Endothelial cell of umbilical vein (primary cell): ENCODE data around the gene C10orf105. TPM values are rescaled to one million over a fixed set of nuclear protein-coding genes. Genes with fewer than 3 reads are reported as not detected.

Experiments used
- BruUV-seq: library from RNA; stranded (reverse); fragments of 400-500 nt; replicated peaks from 2 replicates; lab custom pipeline; 2021; lab: Mats Ljungman, UMichigan
- CTCF ChIA-PET: fragments of 300-600, 350-600 bp; sonication (Branson Sonifier 250); formaldehyde crosslinking; loops from one replicate; lab custom pipeline; 2021; ENCODE audit warnings: antibody characterized with exemption, inconsistent platforms; lab: Charles Lee
- POLR2A ChIA-PET: fragments of 300-600, 350-600 bp; sonication (Branson Sonifier 250); formaldehyde crosslinking; loops from one replicate; lab custom pipeline; 2021; ENCODE audit warnings: antibody characterized with exemption, inconsistent platforms; lab: Charles Lee
- DNase-seq: peaks from one replicate; pipeline ENCODE4 v3.0.0-alpha.2; 2011; ENCODE audit warnings: low read depth, low spot score
- FAIRE-seq: peaks from 2 replicates; lab custom pipeline; 2011; peaks lifted over from hg19 to GRCh38; lab: Jason Lieb, UNC
- H2AFZ ChIP-seq: 2 replicates; pipeline ENCODE4 v1.6.0; 2012; ENCODE audit warnings: low read depth, low read length, control low read depth, inconsistent platforms
- H3K27ac ChIP-seq: 2 replicates; pipeline ENCODE4 v1.5.1; 2011; ENCODE audit warnings: low read depth, mild to moderate bottlenecking, control low read depth, low read length, moderate library complexity; ENCODE audit not compliant: insufficient read depth
- H3K27me3 ChIP-seq, 2 experiments: 2 replicates each; pipeline versions ENCODE4 v1.6.0 to v1.6.1; 2011; ENCODE audit warnings: low read length in 2 of 2, mixed read lengths in 1 of 2; ENCODE audit not compliant: control insufficient read depth in 2 of 2, insufficient read depth in 2 of 2
- H3K36me3 ChIP-seq, 2 experiments: 2 replicates in 1 of 2; 3 replicates in 1 of 2; pipeline ENCODE4 v1.5.1; 2011; ENCODE audit warnings: low read length in 2 of 2, mild to moderate bottlenecking in 1 of 2, moderate library complexity in 1 of 2; ENCODE audit not compliant: control insufficient read depth in 2 of 2, insufficient read depth in 2 of 2; ENCODE audit errors: extremely low read depth in 1 of 2
- H3K4me1 ChIP-seq: 3 replicates; pipeline ENCODE4 v1.5.1; 2011; ENCODE audit warnings: mild to moderate bottlenecking, low read length; ENCODE audit not compliant: control insufficient read depth, insufficient read depth; ENCODE audit errors: extremely low read depth
- H3K4me2 ChIP-seq: 2 replicates; pipeline ENCODE4 v1.6.1; 2011; ENCODE audit warnings: low read length, control low read depth, mixed read lengths; ENCODE audit not compliant: insufficient read depth
- H3K4me3 ChIP-seq, 3 experiments: fragments of 200-600 bp in 1 of 3; sonication (generic), shearing (Covaris generic) in 1 of 3; replicated peaks in 1 of 3; 2 replicates each; pipeline ENCODE4 v1.5.1; 2011 to 2016; ENCODE audit warnings: control low read depth in 3 of 3, low read length in 3 of 3, mild to moderate bottlenecking in 2 of 3, inconsistent platforms in 1 of 3, low read depth in 1 of 3, moderate library complexity in 1 of 3; ENCODE audit not compliant: insufficient read depth in 1 of 3
- H3K79me2 ChIP-seq: 2 replicates; pipeline ENCODE4 v1.6.0; 2012; ENCODE audit warnings: low read length, inconsistent platforms; ENCODE audit not compliant: control insufficient read depth, insufficient read depth
- H3K9ac ChIP-seq: replicated peaks from 2 replicates; pipeline ENCODE3; 2011; ENCODE audit warnings: low read length, control low read depth; ENCODE audit not compliant: insufficient read depth; ENCODE audit errors: extremely low read depth
- H3K9me1 ChIP-seq: replicated peaks from 3 replicates; pipeline ENCODE4 v1.6.0; 2011; ENCODE audit warnings: mild to moderate bottlenecking, low read length; ENCODE audit not compliant: control insufficient read depth, insufficient read depth; ENCODE audit errors: extremely low read depth
- H3K9me3 ChIP-seq: replicated peaks from 2 replicates; pipeline ENCODE4 v1.5.1; 2012; ENCODE audit warnings: low read length, inconsistent platforms; ENCODE audit not compliant: control insufficient read depth, insufficient read depth
- H4K20me1 ChIP-seq: replicated peaks from 2 replicates; pipeline ENCODE3; 2011; ENCODE audit warnings: mild to moderate bottlenecking, low read length; ENCODE audit not compliant: control insufficient read depth, insufficient read depth; ENCODE audit errors: extremely low read depth
- CTCF ChIP-seq, 2 donors: IDR thresholded peaks; 1 replicate in 1 of 2; 2 replicates in 1 of 2; pipeline ENCODE4 v1.5.1; 2011; ENCODE audit warnings: low read length in 2 of 2, mild to moderate bottlenecking in 2 of 2, moderate library complexity in 2 of 2, control low read depth in 1 of 2, inconsistent platforms in 1 of 2, low read depth in 1 of 2; ENCODE audit not compliant: insufficient read depth in 1 of 2; ENCODE audit errors: extremely low read depth in 1 of 2
- GATA2 ChIP-seq: IDR thresholded peaks from 2 replicates; pipeline ENCODE4 v1.7.0; 2011; ENCODE audit warnings: low read depth, mild to moderate bottlenecking, moderate library complexity, mixed read lengths, low read length; ENCODE audit not compliant: insufficient read length, insufficient read depth
- dilution Hi-C: fragments of 300-500 bp; cut with MboI; formaldehyde crosslinking; loops from one replicate; pipeline ENCODE4 v1.15.0; 2019; ENCODE audit warnings: low sequenced_read_pairs; ENCODE audit not compliant: extremely low pct_ligation_motif_present
- intact Hi-C: fragments of 100-400 bp; cut with micrococcal nuclease; formaldehyde crosslinking; loops from one replicate; pipeline ENCODE4 v1.10.0; 2022
- polyA plus RNA-seq, 4 experiments: library from polyadenylated mRNA; depleted of rRNA in 3 of 4; stranded (reverse) in 3 of 4; unstranded in 1 of 4; fragments of >200 nt; gene quantifications; 2 replicates each; pipeline versions ENCODE4 v1.2.1 to v1.2.3, GENCODE V29; 2011 to 2012; ENCODE audit warnings: missing spikeins in 1 of 4
- total RNA-seq: library from RNA; stranded (reverse); gene quantifications from 2 replicates; pipeline ENCODE4 v1.2.3, GENCODE V29; 2021

Gene C10orf105
- total and polyA plus RNA-seq, 2 donors (not counting 3 experiments of a cell fraction or from before 2014, with no cell fraction given): not detected

- ChIA-PET POLR2A (no interaction called here), CTCF (interaction anchor here (0.7 to 1.6 kb wide), 11 partner anchors 9 to 429 kb away, joined by 3 to 5 read pairs (median 4); no protein-coding TSS in a partner anchor)
Observed at GRCh38 chr10:71748671-71749191, 29.2 kb upstream of the C10orf105 start.

More at GRCh38 chr10:71748671-71749191, 29.2 kb upstream of the C10orf105 start:
- H3K9me1 ChIP-seq: no peaks in the 10 kb centered on the region
- dilution Hi-C loops: no loop called here
- H3K9me3 ChIP-seq: no peaks in the 10 kb centered on the region
- H3K27ac ChIP-seq: no peak overlapping the region
- H3K27me3 ChIP-seq: no peaks in the 10 kb centered on the region
- H3K79me2 ChIP-seq: no peaks in the 10 kb centered on the region
- H3K36me3 ChIP-seq: no peaks in the 10 kb centered on the region
- peak; percentile 89 for FAIRE-seq
- no peak overlapping the region for H3K9ac ChIP-seq
- H3K4me2 ChIP-seq: no peak overlapping the region
- peak; percentile 50 for DNase-seq
- H3K4me1 ChIP-seq: peaks cover 15% of the 10 kb centered on the region
- intact Hi-C loops: loop anchor here (2.0 kb wide), 1 partner anchor 18 kb away; no protein-coding TSS in a partner anchor
- no peaks in the 10 kb centered on the region for H4K20me1 ChIP-seq
- H3K4me3 ChIP-seq: no peak overlapping the region
- TF ChIP-seq CTCF (IDR thresholded peaks at IDR 0.05; ENCODE audit: extremely low read depth in 1 of 2, insufficient read depth in 1 of 2, low read depth in 1 of 2, low read length in 2 of 2) (peak in 1 of 2 donors; percentile 22), GATA2 (no peak)
- peak overlapping the region; percentile 74 for H2AFZ ChIP-seq
- no TSS peak for BruUV-seq
